Endothelial cell of umbilical vein (primary cell): ENCODE measurements around the gene TNNT3. TPM values are rescaled to one million over a fixed set of nuclear protein-coding genes. Genes with fewer than 3 reads are reported as not detected.

ENCODE experiments used
- BruUV-seq: library from RNA; stranded (reverse); fragments of 400-500 nt; replicated peaks from 2 replicates; lab custom pipeline; 2021; lab: Mats Ljungman, UMichigan
- CTCF ChIA-PET: fragments of 300-600, 350-600 bp; sonication (Branson Sonifier 250); formaldehyde crosslinking; loops from one replicate; lab custom pipeline; 2021; ENCODE audit warnings: antibody characterized with exemption, inconsistent platforms; lab: Charles Lee
- POLR2A ChIA-PET: fragments of 300-600, 350-600 bp; sonication (Branson Sonifier 250); formaldehyde crosslinking; loops from one replicate; lab custom pipeline; 2021; ENCODE audit warnings: antibody characterized with exemption, inconsistent platforms; lab: Charles Lee
- DNase-seq: peaks from one replicate; pipeline ENCODE4 v3.0.0-alpha.2; 2011; ENCODE audit warnings: low read depth, low spot score
- FAIRE-seq: peaks from 2 replicates; lab custom pipeline; 2011; peaks lifted over from hg19 to GRCh38; lab: Jason Lieb, UNC
- H2AFZ ChIP-seq: 2 replicates; pipeline ENCODE4 v1.6.0; 2012; ENCODE audit warnings: low read depth, low read length, control low read depth, inconsistent platforms
- H3K27ac ChIP-seq: 2 replicates; pipeline ENCODE4 v1.5.1; 2011; ENCODE audit warnings: low read depth, mild to moderate bottlenecking, control low read depth, low read length, moderate library complexity; ENCODE audit not compliant: insufficient read depth
- H3K27me3 ChIP-seq, 2 experiments: 2 replicates each; pipeline versions ENCODE4 v1.6.0 to v1.6.1; 2011; ENCODE audit warnings: low read length in 2 of 2, mixed read lengths in 1 of 2; ENCODE audit not compliant: control insufficient read depth in 2 of 2, insufficient read depth in 2 of 2
- H3K36me3 ChIP-seq, 2 experiments: 2 replicates in 1 of 2; 3 replicates in 1 of 2; pipeline ENCODE4 v1.5.1; 2011; ENCODE audit warnings: low read length in 2 of 2, mild to moderate bottlenecking in 1 of 2, moderate library complexity in 1 of 2; ENCODE audit not compliant: control insufficient read depth in 2 of 2, insufficient read depth in 2 of 2; ENCODE audit errors: extremely low read depth in 1 of 2
- H3K4me1 ChIP-seq: 3 replicates; pipeline ENCODE4 v1.5.1; 2011; ENCODE audit warnings: mild to moderate bottlenecking, low read length; ENCODE audit not compliant: control insufficient read depth, insufficient read depth; ENCODE audit errors: extremely low read depth
- H3K4me2 ChIP-seq: 2 replicates; pipeline ENCODE4 v1.6.1; 2011; ENCODE audit warnings: low read length, control low read depth, mixed read lengths; ENCODE audit not compliant: insufficient read depth
- H3K4me3 ChIP-seq, 3 experiments: fragments of 200-600 bp in 1 of 3; sonication (generic), shearing (Covaris generic) in 1 of 3; replicated peaks in 1 of 3; 2 replicates each; pipeline ENCODE4 v1.5.1; 2011 to 2016; ENCODE audit warnings: control low read depth in 3 of 3, low read length in 3 of 3, mild to moderate bottlenecking in 2 of 3, inconsistent platforms in 1 of 3, low read depth in 1 of 3, moderate library complexity in 1 of 3; ENCODE audit not compliant: insufficient read depth in 1 of 3
- H3K79me2 ChIP-seq: 2 replicates; pipeline ENCODE4 v1.6.0; 2012; ENCODE audit warnings: low read length, inconsistent platforms; ENCODE audit not compliant: control insufficient read depth, insufficient read depth
- H3K9ac ChIP-seq: replicated peaks from 2 replicates; pipeline ENCODE3; 2011; ENCODE audit warnings: low read length, control low read depth; ENCODE audit not compliant: insufficient read depth; ENCODE audit errors: extremely low read depth
- H3K9me1 ChIP-seq: replicated peaks from 3 replicates; pipeline ENCODE4 v1.6.0; 2011; ENCODE audit warnings: mild to moderate bottlenecking, low read length; ENCODE audit not compliant: control insufficient read depth, insufficient read depth; ENCODE audit errors: extremely low read depth
- H3K9me3 ChIP-seq: replicated peaks from 2 replicates; pipeline ENCODE4 v1.5.1; 2012; ENCODE audit warnings: low read length, inconsistent platforms; ENCODE audit not compliant: control insufficient read depth, insufficient read depth
- H4K20me1 ChIP-seq: replicated peaks from 2 replicates; pipeline ENCODE3; 2011; ENCODE audit warnings: mild to moderate bottlenecking, low read length; ENCODE audit not compliant: control insufficient read depth, insufficient read depth; ENCODE audit errors: extremely low read depth
- EZH2 ChIP-seq: IDR thresholded peaks from 2 replicates; pipeline ENCODE4 v1.6.1; 2012; ENCODE audit warnings: borderline replicate concordance, low read depth, mild to moderate bottlenecking, moderate library complexity, low read length, inconsistent platforms; ENCODE audit not compliant: severe bottlenecking
- dilution Hi-C: fragments of 300-500 bp; cut with MboI; formaldehyde crosslinking; loops from one replicate; pipeline ENCODE4 v1.15.0; 2019; ENCODE audit warnings: low sequenced_read_pairs; ENCODE audit not compliant: extremely low pct_ligation_motif_present
- intact Hi-C: fragments of 100-400 bp; cut with micrococcal nuclease; formaldehyde crosslinking; loops from one replicate; pipeline ENCODE4 v1.10.0; 2022
- polyA plus RNA-seq, 4 experiments: library from polyadenylated mRNA; depleted of rRNA in 3 of 4; stranded (reverse) in 3 of 4; unstranded in 1 of 4; fragments of >200 nt; gene quantifications; 2 replicates each; pipeline versions ENCODE4 v1.2.1 to v1.2.3, GENCODE V29; 2011 to 2012; ENCODE audit warnings: missing spikeins in 1 of 4
- total RNA-seq: library from RNA; stranded (reverse); gene quantifications from 2 replicates; pipeline ENCODE4 v1.2.3, GENCODE V29; 2021
- TF ChIP-seq, protein P1 (sequence below): IDR thresholded peaks from 2 replicates; pipeline ENCODE4 v1.6.1; 2011; ENCODE audit not compliant: insufficient read depth, insufficient read length

Gene TNNT3
- total and polyA plus RNA-seq, 2 donors (not counting 3 experiments of a cell fraction or from before 2014, with no cell fraction given), result not detected

- Histone ChIP-seq H3K9ac (no peak overlapping the region), H2AFZ (no peak overlapping the region), H4K20me1 (no peaks in the 10 kb centered on the region), H3K36me3 (no peaks in the 10 kb centered on the region), H3K9me1 (no peaks in the 10 kb centered on the region), H3K79me2 (no peaks in the 10 kb centered on the region), H3K27ac (no peak overlapping the region), H3K4me3 (no peak overlapping the region), H3K4me1 (no peaks in the 10 kb centered on the region), H3K9me3 (no peaks in the 10 kb centered on the region), H3K27me3 (no peaks in the 10 kb centered on the region), H3K4me2 (no peak overlapping the region)
- intact Hi-C loops (no loop called here), dilution Hi-C loops (no loop called here)
- FAIRE-seq (no peak), DNase-seq (no peak)
- ChIA-PET CTCF (interaction anchor here (1.5 to 8.4 kb wide), 3 partner anchors 21 to 290 kb away, joined by 4 to 102 read pairs (median 4); no protein-coding TSS in a partner anchor), POLR2A (no interaction called here)
- no TSS peak for BruUV-seq
- no peak for TF ChIP-seq EZH2
- TF ChIP-seq, protein P1, sequence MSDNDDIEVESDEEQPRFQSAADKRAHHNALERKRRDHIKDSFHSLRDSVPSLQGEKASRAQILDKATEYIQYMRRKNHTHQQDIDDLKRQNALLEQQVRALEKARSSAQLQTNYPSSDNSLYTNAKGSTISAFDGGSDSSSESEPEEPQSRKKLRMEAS, result no peak
These were observed 23.2 kb downstream of the TNNT3 start for GRCh38 chr11:1942558-1943260.

DNA sequence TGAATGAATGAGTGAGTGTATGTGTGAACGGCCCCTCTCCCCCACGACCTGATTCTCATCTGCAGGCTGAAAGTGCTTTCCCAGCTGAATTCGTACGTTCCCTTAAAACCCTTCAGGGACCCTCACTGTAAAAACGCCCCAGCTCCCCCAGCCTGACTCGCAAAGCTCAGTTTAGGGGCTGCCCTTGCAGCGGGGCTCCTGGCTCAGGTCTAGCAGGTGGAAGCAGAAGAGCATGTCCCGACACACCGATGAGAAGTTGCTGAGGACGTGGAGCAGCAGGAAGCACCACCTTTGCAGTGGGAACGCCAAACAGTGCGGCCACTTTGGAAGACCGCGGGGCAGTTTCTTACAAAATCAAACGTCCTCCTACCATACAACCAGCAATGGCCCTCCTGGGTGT is 24.1 kb downstream of the TNNT3 start:
- no peak overlapping the region for H3K4me3 ChIP-seq
- dilution Hi-C loops (no loop called here), intact Hi-C loops (no loop called here)
- no peaks in the 10 kb centered on the region for H3K9me3 ChIP-seq
- TF ChIP-seq EZH2, result no peak
- H3K36me3 ChIP-seq, result no peaks in the 10 kb centered on the region
- FAIRE-seq, result no peak
- no peaks in the 10 kb centered on the region for H4K20me1 ChIP-seq
- CTCF ChIA-PET, result interaction anchor here (1.5 to 8.4 kb wide), 3 partner anchors 22 to 291 kb away, joined by 4 to 102 read pairs (median 4); no protein-coding TSS in a partner anchor
- H3K9ac ChIP-seq, result no peak overlapping the region
- no peak for DNase-seq
- H3K4me1 ChIP-seq, result no peaks in the 10 kb centered on the region
- H3K4me2 ChIP-seq, result no peak overlapping the region
- H2AFZ ChIP-seq, result no peak overlapping the region
- BruUV-seq, result no TSS peak
- no peak overlapping the region for H3K27ac ChIP-seq
- no peaks in the 10 kb centered on the region for H3K9me1 ChIP-seq
- POLR2A ChIA-PET, result no interaction called here
- H3K27me3 ChIP-seq, result no peaks in the 10 kb centered on the region
- H3K79me2 ChIP-seq, result no peaks in the 10 kb centered on the region
